ENCODE measurements around the gene SMC4.

SMC4 gene

GRCh38 chr3:160399125-160400029 is at the start of gene SMC4, which contains the start of gene IFT80:
Gene SMC4 (plus strand): TSS chr3:160399650. CDS start chr3:160400827, 1,177 bp downstream.
Gene IFT80 (minus strand): TSS chr3:160399225. CDS start chr3:160384600, 14,625 bp downstream.
- DNase-seq = peak; percentile 96 to 98 (median 98)

DNA sequence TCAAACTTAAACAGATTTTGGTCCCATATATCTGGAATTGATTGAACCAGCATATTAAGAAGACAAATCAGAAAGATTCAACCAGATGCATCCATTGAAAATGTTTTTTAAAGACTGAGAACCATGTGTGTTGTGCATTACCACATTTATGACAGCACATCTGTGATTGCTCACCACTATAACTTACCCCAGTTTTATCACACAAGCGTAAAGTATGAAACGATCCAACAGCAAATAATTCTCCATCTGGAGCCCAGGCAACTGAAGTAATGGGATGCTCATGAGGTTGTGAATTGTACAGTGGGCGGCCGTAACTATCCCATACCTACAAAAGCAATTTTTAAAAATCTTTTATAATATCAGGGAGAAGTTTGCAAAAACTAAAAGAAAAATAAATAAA is 43.6 kb upstream of the SMC4 start:
- DNase-seq = no peak

DNA sequence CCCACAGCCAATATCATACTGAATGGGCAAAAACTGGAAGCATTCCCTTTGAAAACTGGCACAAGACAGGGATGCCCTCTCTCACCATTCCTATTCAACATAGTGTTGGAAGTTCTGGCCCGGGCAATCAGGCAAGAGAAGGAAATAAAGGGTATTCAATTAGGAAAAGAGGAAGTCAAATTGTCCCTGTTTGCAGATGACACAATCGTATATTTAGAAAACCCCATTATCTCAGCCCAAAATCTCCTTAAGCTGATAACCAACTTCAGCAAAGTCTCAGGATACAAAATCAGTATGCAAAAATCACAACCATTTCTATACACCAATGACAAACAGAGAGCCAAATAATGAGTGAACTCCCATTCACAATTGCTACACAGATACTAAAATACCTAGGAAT is 36.6 kb upstream of the SMC4 start:
- DNase-seq = peak in 1 of 3 donors; percentile 2

DNA sequence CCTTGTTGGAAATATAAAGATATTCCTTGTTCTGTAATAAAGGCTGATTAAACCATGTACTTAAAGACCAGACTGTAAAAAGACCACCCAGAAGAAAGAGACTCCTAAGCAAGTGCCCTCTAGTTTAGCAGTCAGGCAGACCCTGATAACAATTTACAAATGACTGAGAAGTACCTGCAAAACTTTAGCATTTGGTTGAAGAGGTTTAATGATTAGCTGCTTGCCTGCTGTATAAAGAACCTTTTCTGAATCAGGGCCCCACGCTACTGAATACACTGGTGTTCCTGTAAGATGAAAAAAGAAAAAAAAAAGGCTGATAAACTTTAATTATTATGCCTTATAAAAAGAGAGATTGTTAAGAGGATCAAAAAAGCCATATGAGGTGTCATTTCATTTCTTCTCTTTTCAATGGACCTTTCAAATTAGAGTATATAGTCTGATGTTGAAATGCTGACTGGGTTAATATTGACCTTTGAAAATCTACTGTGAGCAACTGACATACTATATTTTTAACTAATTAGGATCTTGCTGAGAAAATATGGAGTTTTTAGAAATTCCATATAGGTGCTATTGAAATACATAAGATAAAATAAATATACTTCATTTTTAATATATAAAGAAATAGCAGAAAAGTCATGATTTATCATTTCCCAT is 33.5 kb upstream of the SMC4 start:
- DNase-seq = no peak

DNA sequence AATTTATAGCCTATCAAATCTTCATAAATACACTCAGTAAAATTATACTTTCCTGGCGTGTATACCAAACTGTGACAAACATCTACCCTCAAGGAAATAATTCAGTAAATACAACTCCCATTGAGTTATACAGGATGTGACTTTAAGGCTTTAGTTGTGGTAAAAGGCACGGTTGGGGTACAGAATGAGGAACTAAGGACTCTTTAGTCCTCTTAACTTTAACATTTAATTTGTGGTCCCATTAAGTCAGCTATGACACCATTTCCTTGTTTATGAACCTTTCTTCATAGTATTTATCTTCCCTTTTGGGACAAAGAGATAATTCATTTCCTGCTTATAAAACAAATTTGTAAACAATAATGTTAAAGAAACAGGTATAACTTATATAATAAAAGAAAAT is 30.6 kb upstream of the SMC4 start:
- DNase-seq = peak; percentile 21 to 55 (median 52)

- no peak for DNase-seq
These were observed 29.7 kb upstream of the SMC4 start for GRCh38 chr3:160369784-160370183.

DNA sequence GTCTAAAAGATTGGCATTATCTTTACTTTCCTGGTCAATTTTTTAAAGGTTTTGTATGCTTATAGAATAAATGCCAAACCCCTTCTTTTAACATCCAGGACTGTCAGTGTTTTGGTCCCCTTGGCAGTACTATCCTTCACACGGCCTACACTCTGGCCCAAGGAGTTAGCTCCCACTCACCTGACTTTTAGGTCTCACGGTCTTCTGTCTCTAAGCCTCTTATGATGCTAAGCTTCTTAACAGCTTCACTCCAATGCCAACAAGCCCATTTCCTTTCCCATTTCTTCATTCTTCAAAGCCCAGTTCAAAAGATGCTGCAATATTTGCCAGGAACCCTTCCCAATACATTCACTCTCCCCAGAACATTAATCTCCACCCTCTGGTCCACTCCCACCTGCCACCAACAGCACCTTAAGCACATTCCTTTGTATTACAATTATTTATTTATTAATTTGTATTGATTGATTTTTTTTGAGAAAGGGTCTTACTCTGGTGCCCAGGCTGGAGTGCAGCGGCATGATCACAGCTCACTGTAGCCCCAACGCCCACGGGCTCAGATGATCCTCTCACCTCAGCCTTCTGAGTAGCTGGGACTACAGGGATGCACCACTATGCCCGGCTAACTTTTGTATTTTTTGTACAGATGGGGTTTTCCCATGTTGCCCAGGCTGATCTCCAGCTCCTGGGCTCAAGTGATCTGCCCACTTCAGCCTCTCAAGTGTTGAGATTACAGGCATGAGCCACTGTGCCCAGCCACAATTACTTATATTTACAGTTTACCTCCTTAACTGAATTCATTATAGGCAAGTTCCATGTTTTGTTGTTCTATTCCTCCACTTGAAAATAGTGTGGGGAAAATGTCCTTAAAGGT is 28.2 kb upstream of the SMC4 start:
- no peak for DNase-seq

- DNase-seq = peak in 1 of 3 donors; percentile 5
These were observed 26.7 kb upstream of the SMC4 start for GRCh38 chr3:160372780-160373179.

DNA sequence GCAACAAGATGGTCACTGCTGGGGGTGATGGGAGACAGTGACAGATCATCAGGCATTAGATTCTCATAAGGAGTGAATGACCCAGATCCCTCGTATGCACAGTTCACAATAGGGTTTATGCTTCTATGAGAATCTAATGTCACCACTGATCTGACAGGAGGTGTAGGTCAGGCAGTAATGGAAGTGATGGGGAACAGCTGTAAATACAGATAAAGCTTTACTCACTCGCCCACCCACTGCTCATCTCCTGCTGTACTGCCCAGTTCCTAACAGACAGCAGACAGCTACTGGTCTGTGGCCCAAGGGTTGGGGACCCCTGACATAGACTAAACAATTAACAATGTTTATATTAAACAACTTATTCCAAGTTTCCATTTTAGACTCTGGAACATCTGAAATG is 25.8 kb upstream of the SMC4 start:
- no peak for DNase-seq

DNA sequence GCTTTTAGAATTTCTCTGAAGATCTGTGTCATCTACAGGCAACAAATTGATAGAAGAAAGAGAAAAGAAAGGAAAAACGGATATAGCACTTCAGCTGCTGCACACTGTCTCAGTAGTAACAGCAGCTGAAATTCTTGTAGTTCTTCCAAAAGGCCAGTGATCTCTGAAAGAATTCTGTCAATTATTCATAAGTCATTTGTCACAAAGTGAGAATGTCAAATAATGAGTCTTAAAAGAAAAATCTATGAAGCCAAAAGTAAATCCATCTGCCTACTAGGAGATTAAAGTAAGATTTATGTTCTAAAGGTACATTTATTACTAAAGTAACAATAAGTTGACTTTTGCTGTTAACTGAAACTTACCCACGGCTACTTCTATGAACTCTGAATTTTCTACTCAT is 25.0 kb upstream of the SMC4 start:
- no peak for DNase-seq

DNA sequence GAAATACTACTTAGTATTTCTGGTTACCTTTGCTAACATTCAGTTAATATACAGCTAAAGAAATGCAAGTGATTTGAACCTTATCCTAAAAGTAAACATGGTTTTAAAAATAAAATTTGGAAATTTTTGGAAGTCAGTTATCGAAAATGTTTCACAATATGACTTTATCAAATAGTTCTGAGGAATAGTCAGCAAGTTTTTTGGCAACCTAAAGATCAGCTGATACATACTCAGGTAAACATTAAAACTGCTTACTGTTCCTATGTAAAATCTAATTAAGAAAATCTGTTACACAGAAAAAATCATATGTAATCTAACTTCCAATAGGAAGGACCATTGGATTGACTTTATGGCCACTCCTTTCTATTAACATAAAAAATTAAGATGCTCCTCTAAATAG is 24.5 kb upstream of the SMC4 start:
- DNase-seq = no peak

- DNase-seq = no peak
These were observed 22.8 kb upstream of the SMC4 start for GRCh38 chr3:160376681-160377080.

DNA sequence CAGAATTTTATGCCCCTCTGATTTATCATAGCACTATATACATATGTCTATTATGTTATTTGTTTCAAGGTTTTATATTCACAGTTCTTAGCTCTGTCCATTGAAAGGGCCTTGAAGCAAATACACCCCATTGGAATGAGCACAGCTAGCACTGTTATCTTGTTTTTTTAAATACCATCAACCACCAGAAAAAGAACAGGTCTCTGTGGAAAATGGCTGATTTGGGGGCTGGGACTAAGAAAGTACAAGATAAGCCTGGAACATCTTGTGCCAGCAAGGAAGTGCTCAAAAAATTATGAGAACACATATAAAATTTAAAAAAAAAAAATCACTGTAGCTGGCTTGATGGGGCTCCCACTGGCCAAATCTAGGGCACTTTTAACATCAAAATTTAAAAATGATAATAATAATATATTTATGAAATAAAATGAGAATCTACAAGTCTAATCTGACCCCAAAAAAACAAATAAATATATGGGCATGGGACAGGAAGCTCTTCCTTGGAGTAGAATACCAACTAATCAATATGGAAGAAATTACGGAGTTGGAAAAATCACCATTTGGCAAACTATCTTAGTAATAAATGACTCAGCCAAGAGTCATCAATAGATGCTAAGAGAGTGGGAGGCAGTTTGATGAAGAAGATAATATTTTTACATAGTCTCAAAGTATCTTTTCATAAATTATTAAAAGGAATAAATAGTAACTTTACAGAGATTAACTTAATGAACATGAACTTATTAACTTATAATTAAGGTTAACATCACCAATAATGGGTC is 20.9 kb upstream of the SMC4 start:
- DNase-seq = no peak

DNA sequence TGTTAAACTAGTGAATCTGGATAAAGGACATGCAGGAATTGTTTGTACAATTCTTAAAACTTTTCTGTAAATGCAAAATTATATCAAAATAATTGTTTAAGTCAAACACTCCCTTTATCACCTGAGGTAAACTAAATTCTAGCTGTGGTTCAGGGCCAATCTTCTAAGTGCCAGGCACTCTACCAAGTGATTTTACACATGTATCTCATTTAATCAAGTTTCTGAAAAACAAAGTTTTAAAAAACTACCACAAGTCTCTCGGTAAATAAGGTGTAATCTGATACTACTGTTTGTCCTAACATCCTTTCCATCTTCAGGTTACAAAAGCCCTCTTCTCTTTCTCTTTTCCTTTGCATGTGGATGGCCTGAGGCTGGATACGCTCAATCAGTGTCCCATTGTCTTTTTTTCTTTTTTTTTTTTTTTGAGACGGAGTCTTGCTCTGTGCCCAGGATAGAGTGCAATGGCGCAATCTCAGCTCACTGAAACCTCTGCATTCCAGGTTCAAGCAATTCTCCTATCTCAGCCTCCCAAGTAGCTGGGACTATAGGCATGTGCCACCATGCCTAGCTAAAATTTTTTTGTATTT is 19.7 kb upstream of the SMC4 start:
- no peak for DNase-seq

- DNase-seq = peak; percentile 21 to 50 (median 29)
These were observed 18.0 kb upstream of the SMC4 start for GRCh38 chr3:160381470-160381869.

GRCh38 chr3:160384639-160385318 is 14.7 kb upstream of the SMC4 start:
- no peak for DNase-seq

- no peak for DNase-seq
These were observed 8.8 kb upstream of the SMC4 start for GRCh38 chr3:160390565-160391138.

- no peak for DNase-seq
These were observed 6.7 kb upstream of the SMC4 start for GRCh38 chr3:160392798-160393197.

GRCh38 chr3:160393346-160394008 is 6.0 kb upstream of the SMC4 start:
- no peak for DNase-seq

GRCh38 chr3:160394009-160394392 is 5.4 kb upstream of the SMC4 start:
- no peak for DNase-seq
